Central memory CD8-positive, alpha-beta T cell (primary cell): ENCODE results near the gene CNTNAP5.

Source experiments
- ATAC-seq: fragments of 150-1000 bp; cut with Tn5 transposase; replicated peaks from 2 replicates; pipeline ENCODE4 v1.10.0; 2022; ENCODE audit warnings: mild to moderate bottlenecking, moderate FRiP score, moderate number of reproducible peaks; ENCODE audit not compliant: poor library complexity, severe bottlenecking; ENCODE audit errors: extremely low read depth
- DNase-seq, 2 donors: peaks; one replicate each; pipeline ENCODE4 v3.0.0; 2021; ENCODE audit warnings: low spot score in 2 of 2
- H3K27ac Mint-ChIP-seq: one replicate; pipeline ENCODE4 v1.8.0; 2022; ENCODE audit warnings: low read depth, mild to moderate bottlenecking, moderate library complexity, mixed read lengths
- H3K27me3 Mint-ChIP-seq: one replicate; pipeline ENCODE4 v1.8.0; 2022; ENCODE audit warnings: mixed read lengths
- H3K36me3 Mint-ChIP-seq: one replicate; pipeline ENCODE4 v1.8.0; 2022; ENCODE audit warnings: mild to moderate bottlenecking, moderate library complexity, mixed read lengths; ENCODE audit not compliant: insufficient read depth
- H3K4me1 Mint-ChIP-seq: one replicate; pipeline ENCODE4 v1.8.0; 2022; ENCODE audit warnings: mixed read lengths
- H3K4me3 Mint-ChIP-seq: one replicate; pipeline ENCODE4 v1.8.0; 2022; ENCODE audit warnings: mild to moderate bottlenecking, moderate library complexity, mixed read lengths
- H3K9me3 Mint-ChIP-seq: one replicate; pipeline ENCODE4 v1.8.0; 2022; ENCODE audit warnings: mixed read lengths

CNTNAP5 gene

DNA sequence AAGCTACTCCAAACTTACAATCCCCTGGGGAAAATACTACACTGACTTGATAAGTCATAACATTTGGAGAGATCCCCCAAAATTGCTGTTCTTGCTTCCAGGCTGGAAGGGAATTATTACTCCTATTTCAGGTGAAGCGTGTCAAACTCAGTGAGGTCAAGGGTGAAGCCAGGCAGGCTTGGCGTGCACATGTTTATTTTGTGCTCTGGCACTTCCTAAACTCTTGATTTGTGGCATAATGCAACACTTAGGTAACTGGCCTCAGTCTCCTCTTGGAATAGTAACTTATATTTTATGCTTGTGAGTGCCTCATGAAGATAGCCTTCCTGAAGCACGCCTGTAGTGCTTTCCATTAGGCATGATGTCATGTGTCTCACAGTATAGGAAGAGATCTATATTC lies 751.2 kb downstream of the CNTNAP5 start:
- H3K27ac Mint-ChIP-seq: no peak overlapping the region
- H3K36me3 Mint-ChIP-seq: no peaks in the 10 kb centered on the region
- H3K27me3 Mint-ChIP-seq: no peaks in the 10 kb centered on the region
- H3K4me1 Mint-ChIP-seq: no peaks in the 10 kb centered on the region
- DNase-seq (no peak), ATAC-seq (no peak)
- peaks cover 23% of the 10 kb centered on the region for H3K9me3 Mint-ChIP-seq
- H3K4me3 Mint-ChIP-seq: no peak overlapping the region

DNA sequence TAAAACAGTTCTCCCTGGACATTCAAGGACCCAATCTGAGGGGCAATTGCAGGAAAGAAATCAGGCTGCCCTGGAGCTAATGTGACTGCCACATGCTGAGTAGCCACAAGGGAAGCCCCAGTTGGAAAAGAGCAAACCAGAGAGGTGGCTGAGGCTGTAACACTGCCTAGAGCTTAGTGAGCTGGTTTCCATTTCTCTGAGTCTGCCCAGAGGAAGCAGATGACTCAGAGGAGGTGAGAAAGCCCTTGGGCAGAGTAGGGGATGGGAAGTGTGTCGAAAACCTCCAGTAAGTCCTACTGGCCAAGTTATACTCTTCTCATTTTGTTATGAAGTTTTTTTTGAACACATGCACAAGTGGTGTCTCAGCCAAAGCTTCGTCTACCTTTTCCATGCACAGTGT lies 753.0 kb downstream of the CNTNAP5 start:
- no peak overlapping the region for H3K4me3 Mint-ChIP-seq
- H3K27me3 Mint-ChIP-seq: no peaks in the 10 kb centered on the region
- no peak overlapping the region for H3K27ac Mint-ChIP-seq
- H3K36me3 Mint-ChIP-seq: no peaks in the 10 kb centered on the region
- peaks cover 16% of the 10 kb centered on the region for H3K9me3 Mint-ChIP-seq
- ATAC-seq (no peak), DNase-seq (no peak)
- H3K4me1 Mint-ChIP-seq: no peaks in the 10 kb centered on the region

DNA sequence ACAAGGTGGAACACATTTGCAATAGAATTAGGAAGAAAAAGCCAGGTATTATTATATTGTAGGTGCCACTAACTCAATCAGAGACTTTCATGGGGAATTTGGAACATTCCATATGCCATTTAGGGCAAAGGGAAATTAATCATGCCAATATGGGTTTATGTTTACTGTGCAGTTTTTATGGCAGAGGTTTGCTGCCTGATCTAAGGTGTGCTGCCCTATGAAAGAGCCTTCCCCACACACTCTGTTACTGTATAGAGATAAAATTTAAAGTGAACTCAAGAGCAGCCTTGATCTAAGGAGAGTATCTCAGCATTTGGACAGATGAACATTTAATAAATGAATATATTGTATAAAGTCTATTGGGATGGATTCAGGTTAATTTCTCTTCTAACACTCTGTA lies 771.6 kb downstream of the CNTNAP5 start:
- no peaks in the 10 kb centered on the region for H3K36me3 Mint-ChIP-seq
- ATAC-seq (no peak), DNase-seq (no peak)
- H3K4me1 Mint-ChIP-seq: no peaks in the 10 kb centered on the region
- H3K27ac Mint-ChIP-seq: no peak overlapping the region
- no peak overlapping the region for H3K4me3 Mint-ChIP-seq
- peaks cover 3% of the 10 kb centered on the region for H3K9me3 Mint-ChIP-seq
- no peaks in the 10 kb centered on the region for H3K27me3 Mint-ChIP-seq

DNA sequence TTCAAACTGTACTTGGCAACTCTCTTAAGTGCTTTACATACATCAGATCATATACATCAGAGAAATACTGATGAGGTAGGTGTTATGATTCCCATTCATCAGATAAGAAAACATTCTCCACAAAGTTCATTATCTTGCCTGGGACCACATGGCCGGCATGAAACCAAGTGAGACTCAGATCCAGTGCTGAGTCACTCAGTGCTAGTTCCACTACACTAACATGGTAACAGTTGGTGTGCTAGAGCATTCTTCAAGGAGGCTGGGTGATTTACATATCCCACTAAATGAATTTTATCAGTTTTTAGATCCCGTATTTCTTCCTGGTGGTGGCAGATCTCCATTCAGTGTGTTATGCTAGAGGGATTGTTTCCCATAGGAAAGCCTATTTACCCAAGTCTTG lies 772.0 kb downstream of the CNTNAP5 start:
- Mint-ChIP-seq H3K9me3 (no peaks in the 10 kb centered on the region), H3K4me3 (no peak overlapping the region), H3K27me3 (no peaks in the 10 kb centered on the region), H3K4me1 (no peaks in the 10 kb centered on the region), H3K27ac (no peak overlapping the region), H3K36me3 (no peaks in the 10 kb centered on the region)
- ATAC-seq: no peak
- no peak for DNase-seq

DNA sequence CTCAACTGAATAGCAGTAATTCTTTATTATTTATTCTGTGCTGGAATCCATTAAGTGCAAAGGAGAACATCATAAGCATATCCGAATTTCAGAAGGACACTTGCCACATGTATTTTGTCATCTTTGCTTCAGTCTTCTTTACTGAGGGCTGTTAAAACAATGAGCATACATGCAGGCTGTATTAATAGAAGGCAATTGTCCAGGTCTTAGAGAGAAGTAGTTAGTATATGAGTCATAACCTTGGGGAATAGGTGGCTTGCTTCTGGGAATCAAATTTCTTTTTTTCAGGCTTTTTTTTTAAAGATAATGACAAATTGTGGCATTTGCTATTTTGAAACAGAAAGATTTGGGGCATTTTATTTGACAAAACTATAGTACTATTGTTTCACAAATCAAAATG lies 773.5 kb downstream of the CNTNAP5 start:
- H3K27me3 Mint-ChIP-seq: no peaks in the 10 kb centered on the region
- H3K9me3 Mint-ChIP-seq: peaks cover 4% of the 10 kb centered on the region
- no peak for ATAC-seq
- DNase-seq: no peak
- H3K36me3 Mint-ChIP-seq: peaks cover 1% of the 10 kb centered on the region
- no peaks in the 10 kb centered on the region for H3K4me1 Mint-ChIP-seq
- H3K27ac Mint-ChIP-seq: no peak overlapping the region
- H3K4me3 Mint-ChIP-seq: no peak overlapping the region

DNA sequence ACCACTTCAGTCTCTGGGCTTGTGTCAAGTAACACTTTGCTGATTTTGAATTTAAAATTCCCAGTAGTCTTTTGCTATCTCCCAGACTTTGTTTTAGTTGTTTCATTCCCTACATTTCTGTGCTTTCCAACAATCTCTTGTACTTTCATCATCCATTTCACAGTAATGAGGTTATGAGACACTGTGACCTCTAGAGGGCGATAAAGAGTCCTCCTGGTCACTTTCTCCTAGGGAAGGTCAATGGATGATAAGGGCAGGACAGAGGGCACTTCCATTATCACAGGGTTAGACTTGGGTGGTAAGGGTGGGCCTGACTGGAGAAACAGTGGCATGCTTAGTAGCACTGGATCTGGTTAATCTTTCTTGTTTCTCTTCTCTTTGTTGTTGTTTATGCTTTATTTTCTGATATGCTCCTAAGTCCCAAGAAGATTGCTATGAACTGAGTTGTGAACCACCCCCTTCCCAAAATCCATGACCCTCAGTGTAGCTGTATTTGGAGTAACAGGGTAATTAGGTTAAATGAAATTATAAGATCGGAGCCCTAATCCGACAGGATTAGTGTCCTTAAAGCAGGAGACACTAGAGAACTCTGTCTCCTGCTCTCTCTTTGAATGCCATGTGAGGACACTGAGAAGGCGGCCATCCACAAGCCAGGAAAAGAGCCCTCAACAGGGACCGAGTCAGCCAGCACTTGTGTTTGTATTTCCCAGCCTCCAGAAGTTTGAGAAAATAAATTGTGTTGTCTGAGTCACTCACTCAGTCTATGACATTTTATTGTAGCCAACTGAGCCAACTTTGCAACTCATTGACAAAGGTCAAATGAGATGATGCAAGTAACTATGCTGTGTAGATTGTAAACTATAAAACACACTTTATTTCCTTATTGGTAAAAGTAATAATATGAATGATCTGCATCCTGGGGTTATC lies 779.2 kb downstream of the CNTNAP5 start:
- Mint-ChIP-seq H3K9me3 (peaks cover 15% of the 10 kb centered on the region), H3K4me1 (no peaks in the 10 kb centered on the region), H3K27me3 (no peaks in the 10 kb centered on the region), H3K36me3 (peaks cover 1% of the 10 kb centered on the region), H3K4me3 (no peak overlapping the region), H3K27ac (no peak overlapping the region)
- DNase-seq: no peak
- ATAC-seq: no peak

DNA sequence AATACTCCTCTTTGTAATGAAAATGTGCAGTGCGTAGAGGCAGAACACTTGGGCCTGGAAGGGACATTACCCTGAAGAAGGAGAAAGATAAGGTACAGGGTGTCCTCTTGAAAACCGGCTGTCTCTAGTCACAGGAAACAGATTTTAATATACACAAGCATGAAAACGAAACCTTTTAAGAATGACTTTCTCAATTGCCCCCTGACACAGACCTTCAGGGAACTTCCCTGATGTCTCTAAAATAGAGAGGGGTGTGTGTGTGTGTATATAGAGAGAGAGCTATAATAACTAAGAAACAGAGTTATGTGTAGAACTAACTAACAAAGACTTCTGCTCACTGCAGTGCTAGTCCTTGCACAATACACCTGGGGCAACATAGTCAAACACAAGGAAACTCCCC lies 780.0 kb downstream of the CNTNAP5 start:
- ATAC-seq (no peak), DNase-seq (no peak)
- Mint-ChIP-seq H3K4me1 (no peaks in the 10 kb centered on the region), H3K36me3 (peaks cover 1% of the 10 kb centered on the region), H3K27me3 (no peaks in the 10 kb centered on the region), H3K9me3 (peaks cover 15% of the 10 kb centered on the region), H3K27ac (no peak overlapping the region), H3K4me3 (no peak overlapping the region)

DNA sequence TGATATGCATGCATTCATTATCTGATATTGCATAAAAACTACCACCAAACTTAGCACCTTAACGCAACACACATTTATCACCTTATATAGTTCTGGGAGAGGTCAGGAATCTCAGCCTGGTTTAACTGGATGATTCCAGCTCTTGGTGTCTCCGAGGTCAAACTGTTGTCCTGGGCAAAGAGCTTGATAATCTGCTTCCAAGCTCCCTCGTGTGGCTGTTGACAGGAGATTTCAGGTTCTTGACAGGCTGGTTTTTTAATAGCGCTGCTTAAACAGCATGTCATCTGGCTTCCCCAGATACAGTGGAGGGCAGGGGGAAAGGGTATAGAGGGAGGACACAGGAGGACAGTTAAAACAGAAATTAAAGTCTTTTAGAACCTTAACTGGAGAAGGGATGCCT lies 785.0 kb downstream of the CNTNAP5 start:
- Mint-ChIP-seq H3K9me3 (peaks cover 21% of the 10 kb centered on the region), H3K4me3 (no peak overlapping the region), H3K27ac (no peak overlapping the region), H3K4me1 (no peaks in the 10 kb centered on the region), H3K36me3 (no peaks in the 10 kb centered on the region), H3K27me3 (no peaks in the 10 kb centered on the region)
- ATAC-seq (no peak), DNase-seq (no peak)

DNA sequence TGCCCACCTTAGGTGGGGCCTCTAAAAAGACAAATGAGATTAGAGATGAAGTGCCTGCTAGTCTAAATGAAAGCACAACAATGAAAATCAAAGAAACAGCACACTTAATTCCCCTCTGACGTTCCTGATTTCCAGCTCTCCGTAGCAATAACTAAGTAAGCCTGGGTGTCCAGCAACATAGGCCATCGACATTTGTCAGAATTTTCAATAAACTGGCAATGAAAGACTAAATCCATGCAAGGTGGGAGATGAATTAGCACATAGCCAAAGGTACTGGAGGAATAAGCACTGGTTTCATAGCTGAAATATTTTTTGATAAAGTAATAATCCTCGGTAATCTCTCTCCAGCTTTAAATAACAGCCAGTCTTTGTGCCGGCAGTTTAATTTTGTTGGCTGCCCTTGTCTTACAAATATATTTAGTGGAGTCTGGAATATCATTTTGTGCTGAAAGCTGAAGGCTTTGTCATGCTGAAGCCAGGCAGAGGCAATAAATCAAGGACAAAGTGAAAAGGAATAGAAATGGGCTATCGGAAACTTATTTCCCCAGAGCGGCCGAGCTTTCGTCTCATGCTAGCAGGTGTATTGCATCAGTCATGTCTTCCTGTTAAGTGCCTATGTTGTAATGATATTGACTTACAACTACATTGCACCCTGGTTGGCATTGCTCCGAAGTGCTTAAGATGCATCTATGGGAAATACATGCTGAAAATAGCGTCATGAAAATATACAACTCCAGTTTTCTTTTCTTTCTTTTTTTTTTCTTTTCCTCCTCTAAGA lies 790.1 kb downstream of the CNTNAP5 start:
- ATAC-seq (no peak), DNase-seq (no peak)
- Mint-ChIP-seq H3K27me3 (no peaks in the 10 kb centered on the region), H3K4me3 (no peak overlapping the region), H3K27ac (no peak overlapping the region), H3K36me3 (no peaks in the 10 kb centered on the region), H3K4me1 (no peaks in the 10 kb centered on the region), H3K9me3 (peaks cover 28% of the 10 kb centered on the region)

DNA sequence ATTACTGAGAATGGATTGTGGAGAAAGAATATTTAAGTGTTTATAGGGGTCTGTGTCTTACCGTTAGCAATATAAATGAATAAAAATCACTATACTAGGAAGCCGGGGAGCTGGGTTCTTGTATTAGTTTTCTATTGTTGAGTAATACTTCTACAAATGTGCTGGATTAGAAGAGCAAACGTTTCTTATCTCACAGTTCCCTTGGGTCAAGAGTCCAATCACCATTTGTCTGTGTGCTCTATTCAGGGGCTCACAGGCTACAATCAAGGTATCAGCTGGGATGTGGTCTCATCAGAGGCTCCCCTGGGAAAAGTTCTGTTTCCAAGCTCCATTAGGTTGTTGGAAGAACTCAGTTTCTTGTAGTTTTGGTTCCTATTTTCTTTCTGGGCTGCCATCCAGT lies 790.9 kb downstream of the CNTNAP5 start:
- H3K27me3 Mint-ChIP-seq: no peaks in the 10 kb centered on the region
- ATAC-seq: no peak
- H3K27ac Mint-ChIP-seq: no peak overlapping the region
- H3K9me3 Mint-ChIP-seq: peaks cover 23% of the 10 kb centered on the region
- no peaks in the 10 kb centered on the region for H3K36me3 Mint-ChIP-seq
- DNase-seq: no peak
- H3K4me1 Mint-ChIP-seq: no peaks in the 10 kb centered on the region
- no peak overlapping the region for H3K4me3 Mint-ChIP-seq

DNA sequence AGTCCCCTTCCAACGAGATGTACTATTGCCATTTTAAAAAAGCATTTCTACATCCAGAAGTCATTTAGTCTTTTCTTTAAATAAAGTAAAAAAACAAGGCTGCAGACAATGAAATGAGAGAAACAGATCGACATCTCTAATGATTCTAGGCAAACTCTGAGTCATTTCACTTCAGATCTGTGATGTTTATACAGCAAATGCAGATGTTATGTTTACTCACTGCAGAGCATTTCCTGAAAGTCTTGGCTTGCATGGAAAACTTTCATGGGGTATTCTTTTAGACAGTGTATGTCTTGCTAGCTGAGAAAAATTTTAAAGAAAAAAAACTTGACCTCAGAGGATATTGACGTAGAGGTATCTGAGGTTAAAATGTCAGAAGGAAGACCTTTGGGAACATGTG lies 797.4 kb downstream of the CNTNAP5 start:
- Mint-ChIP-seq H3K27ac (no peak overlapping the region), H3K4me3 (no peak overlapping the region), H3K9me3 (peaks cover 13% of the 10 kb centered on the region), H3K36me3 (peaks cover 3% of the 10 kb centered on the region), H3K4me1 (no peaks in the 10 kb centered on the region), H3K27me3 (no peaks in the 10 kb centered on the region)
- no peak for DNase-seq
- no peak for ATAC-seq

DNA sequence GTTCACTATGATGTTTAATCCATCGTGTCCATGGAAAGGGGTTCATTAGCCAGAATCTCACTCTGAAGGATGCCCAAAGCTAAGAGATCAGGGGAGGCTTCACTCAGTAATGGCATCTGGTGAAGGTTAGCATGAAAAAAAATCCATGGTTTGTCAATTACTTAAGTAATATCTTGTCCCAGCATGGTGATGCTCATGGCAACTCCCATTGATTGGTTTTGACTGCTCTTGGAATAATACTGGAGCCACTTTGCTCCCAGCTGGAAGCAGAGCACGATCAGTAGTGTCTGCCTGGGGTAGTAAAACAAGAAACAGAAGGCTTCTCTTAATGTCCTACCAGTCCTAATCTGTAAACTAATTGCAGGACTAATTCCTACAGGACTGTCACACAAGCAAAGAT lies 799.4 kb downstream of the CNTNAP5 start:
- DNase-seq (no peak), ATAC-seq (no peak)
- H3K27me3 Mint-ChIP-seq: no peaks in the 10 kb centered on the region
- no peaks in the 10 kb centered on the region for H3K4me1 Mint-ChIP-seq
- H3K9me3 Mint-ChIP-seq: peaks cover 6% of the 10 kb centered on the region
- H3K36me3 Mint-ChIP-seq: peaks cover 3% of the 10 kb centered on the region
- H3K4me3 Mint-ChIP-seq: no peak overlapping the region
- H3K27ac Mint-ChIP-seq: no peak overlapping the region

DNA sequence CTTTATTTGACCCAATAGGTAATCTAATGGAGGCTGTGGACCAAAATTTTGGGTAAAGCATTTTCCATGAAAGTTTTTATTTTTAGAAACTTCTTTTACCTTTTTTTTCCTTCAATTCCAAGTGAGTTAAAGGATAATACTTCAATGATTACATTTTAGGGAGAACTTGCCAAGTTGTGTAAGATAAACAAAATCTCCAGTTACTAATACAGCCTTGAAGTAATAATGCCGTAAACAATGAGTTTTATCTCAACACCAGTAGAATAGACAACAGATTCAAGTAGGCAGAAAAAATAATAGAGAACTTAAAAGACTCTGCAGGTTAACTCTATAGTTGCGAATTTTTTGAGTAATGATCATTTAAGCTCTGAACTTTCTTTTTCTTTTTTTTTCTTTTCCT lies 807.4 kb downstream of the CNTNAP5 start:
- no peaks in the 10 kb centered on the region for H3K27me3 Mint-ChIP-seq
- H3K4me1 Mint-ChIP-seq: no peaks in the 10 kb centered on the region
- ATAC-seq: no peak
- no peaks in the 10 kb centered on the region for H3K9me3 Mint-ChIP-seq
- no peak overlapping the region for H3K27ac Mint-ChIP-seq
- DNase-seq: no peak
- H3K36me3 Mint-ChIP-seq: no peaks in the 10 kb centered on the region
- no peak overlapping the region for H3K4me3 Mint-ChIP-seq
